ENCODE results near the gene VASH1. TPM values are rescaled to one million over a fixed set of nuclear protein-coding genes. Genes with fewer than 3 reads are reported as not detected.

VASH1 gene
- total and polyA plus RNA-seq, 2 of the 13 experiments (the other 11 are each of a cell fraction or from before 2014, with no cell fraction given): 0.11 to 0.24 TPM

GRCh38 chr14:76832503-76832988 lies 71.3 kb downstream of the VASH1 start (continued):
- TF ChIP-seq, protein P1, sequence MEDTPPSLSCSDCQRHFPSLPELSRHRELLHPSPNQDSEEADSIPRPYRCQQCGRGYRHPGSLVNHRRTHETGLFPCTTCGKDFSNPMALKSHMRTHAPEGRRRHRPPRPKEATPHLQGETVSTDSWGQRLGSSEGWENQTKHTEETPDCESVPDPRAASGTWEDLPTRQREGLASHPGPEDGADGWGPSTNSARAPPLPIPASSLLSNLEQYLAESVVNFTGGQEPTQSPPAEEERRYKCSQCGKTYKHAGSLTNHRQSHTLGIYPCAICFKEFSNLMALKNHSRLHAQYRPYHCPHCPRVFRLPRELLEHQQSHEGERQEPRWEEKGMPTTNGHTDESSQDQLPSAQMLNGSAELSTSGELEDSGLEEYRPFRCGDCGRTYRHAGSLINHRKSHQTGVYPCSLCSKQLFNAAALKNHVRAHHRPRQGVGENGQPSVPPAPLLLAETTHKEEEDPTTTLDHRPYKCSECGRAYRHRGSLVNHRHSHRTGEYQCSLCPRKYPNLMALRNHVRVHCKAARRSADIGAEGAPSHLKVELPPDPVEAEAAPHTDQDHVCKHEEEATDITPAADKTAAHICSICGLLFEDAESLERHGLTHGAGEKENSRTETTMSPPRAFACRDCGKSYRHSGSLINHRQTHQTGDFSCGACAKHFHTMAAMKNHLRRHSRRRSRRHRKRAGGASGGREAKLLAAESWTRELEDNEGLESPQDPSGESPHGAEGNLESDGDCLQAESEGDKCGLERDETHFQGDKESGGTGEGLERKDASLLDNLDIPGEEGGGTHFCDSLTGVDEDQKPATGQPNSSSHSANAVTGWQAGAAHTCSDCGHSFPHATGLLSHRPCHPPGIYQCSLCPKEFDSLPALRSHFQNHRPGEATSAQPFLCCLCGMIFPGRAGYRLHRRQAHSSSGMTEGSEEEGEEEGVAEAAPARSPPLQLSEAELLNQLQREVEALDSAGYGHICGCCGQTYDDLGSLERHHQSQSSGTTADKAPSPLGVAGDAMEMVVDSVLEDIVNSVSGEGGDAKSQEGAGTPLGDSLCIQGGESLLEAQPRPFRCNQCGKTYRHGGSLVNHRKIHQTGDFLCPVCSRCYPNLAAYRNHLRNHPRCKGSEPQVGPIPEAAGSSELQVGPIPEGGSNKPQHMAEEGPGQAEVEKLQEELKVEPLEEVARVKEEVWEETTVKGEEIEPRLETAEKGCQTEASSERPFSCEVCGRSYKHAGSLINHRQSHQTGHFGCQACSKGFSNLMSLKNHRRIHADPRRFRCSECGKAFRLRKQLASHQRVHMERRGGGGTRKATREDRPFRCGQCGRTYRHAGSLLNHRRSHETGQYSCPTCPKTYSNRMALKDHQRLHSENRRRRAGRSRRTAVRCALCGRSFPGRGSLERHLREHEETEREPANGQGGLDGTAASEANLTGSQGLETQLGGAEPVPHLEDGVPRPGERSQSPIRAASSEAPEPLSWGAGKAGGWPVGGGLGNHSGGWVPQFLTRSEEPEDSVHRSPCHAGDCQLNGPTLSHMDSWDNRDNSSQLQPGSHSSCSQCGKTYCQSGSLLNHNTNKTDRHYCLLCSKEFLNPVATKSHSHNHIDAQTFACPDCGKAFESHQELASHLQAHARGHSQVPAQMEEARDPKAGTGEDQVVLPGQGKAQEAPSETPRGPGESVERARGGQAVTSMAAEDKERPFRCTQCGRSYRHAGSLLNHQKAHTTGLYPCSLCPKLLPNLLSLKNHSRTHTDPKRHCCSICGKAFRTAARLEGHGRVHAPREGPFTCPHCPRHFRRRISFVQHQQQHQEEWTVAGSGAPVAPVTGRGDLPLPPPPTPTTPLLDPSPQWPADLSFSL (CRISPR knock-in tag; IDR thresholded peaks at IDR 0.05): no peak
- TF ChIP-seq ZNF546 (CRISPR knock-in tag; conservative IDR thresholded peaks at IDR 0.05) (no peak), SP1 (IDR thresholded peaks at IDR 0.05) (no peak), SP1 (CRISPR knock-in tag; IDR thresholded peaks at IDR 0.05) (no peak), TIGD3 (CRISPR knock-in tag; IDR thresholded peaks at IDR 0.05; ENCODE audit: borderline replicate concordance) (no peak), NBN (conservative IDR thresholded peaks at IDR 0.05) (no peak), FOXM1 (CRISPR knock-in tag; IDR thresholded peaks at IDR 0.05) (no peak), BATF2 (CRISPR knock-in tag; IDR thresholded peaks at IDR 0.05) (no peak), ZNF335 (CRISPR knock-in tag; IDR thresholded peaks at IDR 0.05) (no peak), ZSCAN12 (CRISPR knock-in tag; IDR thresholded peaks at IDR 0.05) (no peak), ZNF672 (CRISPR knock-in tag; IDR thresholded peaks at IDR 0.05) (no peak), IRF2 (CRISPR knock-in tag; IDR thresholded peaks at IDR 0.05) (peak; percentile 80), SOX6 (IDR thresholded peaks at IDR 0.05) (no peak), SOX6 (CRISPR knock-in tag; IDR thresholded peaks at IDR 0.05) (peak; percentile 84), NR2F1 (CRISPR knock-in tag; IDR thresholded peaks at IDR 0.05) (peak; percentile 98), MYPOP (CRISPR knock-in tag; IDR thresholded peaks at IDR 0.05) (no peak)
- TF ChIP-seq, protein P2, sequence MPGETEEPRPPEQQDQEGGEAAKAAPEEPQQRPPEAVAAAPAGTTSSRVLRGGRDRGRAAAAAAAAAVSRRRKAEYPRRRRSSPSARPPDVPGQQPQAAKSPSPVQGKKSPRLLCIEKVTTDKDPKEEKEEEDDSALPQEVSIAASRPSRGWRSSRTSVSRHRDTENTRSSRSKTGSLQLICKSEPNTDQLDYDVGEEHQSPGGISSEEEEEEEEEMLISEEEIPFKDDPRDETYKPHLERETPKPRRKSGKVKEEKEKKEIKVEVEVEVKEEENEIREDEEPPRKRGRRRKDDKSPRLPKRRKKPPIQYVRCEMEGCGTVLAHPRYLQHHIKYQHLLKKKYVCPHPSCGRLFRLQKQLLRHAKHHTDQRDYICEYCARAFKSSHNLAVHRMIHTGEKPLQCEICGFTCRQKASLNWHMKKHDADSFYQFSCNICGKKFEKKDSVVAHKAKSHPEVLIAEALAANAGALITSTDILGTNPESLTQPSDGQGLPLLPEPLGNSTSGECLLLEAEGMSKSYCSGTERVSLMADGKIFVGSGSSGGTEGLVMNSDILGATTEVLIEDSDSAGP (CRISPR knock-in tag; IDR thresholded peaks at IDR 0.05; ENCODE audit: borderline replicate concordance): peak; percentile 16; the same call in 1 of the 2 replicates
- TF ChIP-seq, protein P3, sequence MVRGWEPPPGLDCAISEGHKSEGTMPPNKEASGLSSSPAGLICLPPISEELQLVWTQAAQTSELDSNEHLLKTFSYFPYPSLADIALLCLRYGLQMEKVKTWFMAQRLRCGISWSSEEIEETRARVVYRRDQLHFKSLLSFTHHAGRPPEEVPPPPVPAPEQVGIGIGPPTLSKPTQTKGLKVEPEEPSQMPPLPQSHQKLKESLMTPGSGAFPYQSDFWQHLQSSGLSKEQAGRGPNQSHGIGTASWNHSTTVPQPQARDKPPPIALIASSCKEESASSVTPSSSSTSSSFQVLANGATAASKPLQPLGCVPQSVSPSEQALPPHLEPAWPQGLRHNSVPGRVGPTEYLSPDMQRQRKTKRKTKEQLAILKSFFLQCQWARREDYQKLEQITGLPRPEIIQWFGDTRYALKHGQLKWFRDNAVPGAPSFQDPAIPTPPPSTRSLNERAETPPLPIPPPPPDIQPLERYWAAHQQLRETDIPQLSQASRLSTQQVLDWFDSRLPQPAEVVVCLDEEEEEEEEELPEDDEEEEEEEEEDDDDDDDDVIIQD (CRISPR knock-in tag; IDR thresholded peaks at IDR 0.05; ENCODE audit: low read depth): peak; percentile 49; the same call in 1 of the 2 replicates
